Upper lobe of left lung (tissue), 6 donors: ENCODE measurements around the gene NRXN3. TPM values are rescaled to one million over a fixed set of nuclear protein-coding genes. Genes with fewer than 3 reads are reported as not detected.

Source experiments
- ATAC-seq, 2 donors: fragments of 200-7000 bp; cut with Tn5 transposase; one replicate each; pipeline ENCODE4 v1.9.1; 2022; ENCODE audit warnings: mild to moderate bottlenecking in 2 of 2, moderate library complexity in 2 of 2; ENCODE audit not compliant: low FRiP score in 2 of 2
- DNase-seq, 2 donors: peaks; one replicate each; pipeline ENCODE4 v3.0.0-alpha.2; 2019 to 2020
- H3K27ac ChIP-seq, 4 donors: fragments of 200-600 bp; sonication (generic); one replicate each; pipeline ENCODE4 v1.5.1; 2016 to 2019
- H3K27me3 ChIP-seq, 4 donors: fragments of 200-600 bp; sonication (generic); one replicate each; pipeline ENCODE4 v1.5.1; 2017 to 2019
- H3K36me3 ChIP-seq, 4 donors: fragments of 200-600 bp; sonication (generic); one replicate each; pipeline ENCODE4 v1.5.1; 2016 to 2019
- H3K4me1 ChIP-seq, 4 donors: fragments of 200-600 bp; sonication (generic); one replicate each; pipeline ENCODE4 v1.5.1; 2018 to 2019
- H3K4me3 ChIP-seq, 4 donors: fragments of 200-600 bp; sonication (generic); one replicate each; pipeline ENCODE4 v1.5.1; 2017 to 2019; ENCODE audit warnings: mild to moderate bottlenecking in 2 of 4, moderate library complexity in 1 of 4
- H3K9me3 ChIP-seq, 4 donors: fragments of 200-600 bp; sonication (generic); one replicate each; pipeline ENCODE4 v1.5.1; 2018 to 2019
- CTCF ChIP-seq, 6 experiments: fragments of 450-650 bp in 4 of 6; fragments of 200-600 bp in 2 of 6; sonication (generic) in 2 of 6; IDR thresholded peaks; one replicate each; pipeline ENCODE4 v1.5.1; 2016 to 2019; ENCODE audit warnings: antibody characterized with exemption in 6 of 6
- EP300 ChIP-seq, 4 donors: sonication (generic); formaldehyde crosslinking; IDR thresholded peaks; one replicate each; pipeline ENCODE4 v1.5.1; 2017; ENCODE audit warnings: antibody characterized with exemption in 4 of 4, control low read depth in 2 of 4
- POLR2A ChIP-seq, 4 donors: fragments of 450-650 bp; IDR thresholded peaks; one replicate each; pipeline ENCODE4 v1.5.1; 2016 to 2017; ENCODE audit warnings: antibody characterized with exemption in 4 of 4, mild to moderate bottlenecking in 2 of 4
- POLR2AphosphoS5 ChIP-seq, 2 donors: sonication (generic); formaldehyde crosslinking; IDR thresholded peaks; one replicate each; pipeline ENCODE4 v1.5.1; 2017; ENCODE audit warnings: antibody characterized with exemption in 2 of 2
- WGBS, 2 donors: methylation state at CpG; one replicate each; pipeline ENCODE4 v1.1.5; 2017 to 2018; 5-methylcytosine and 5-hydroxymethylcytosine counted together
- total RNA-seq, 6 donors: library from RNA; depleted of rRNA in 4 of 6; stranded (reverse); fragments of >200 nt in 4 of 6; gene quantifications; one replicate each; pipeline versions ENCODE4 v1.1.0 to v1.2.1, GENCODE V29; 2016 to 2021
- donor health status: DM: no; HTN: no; CAD: no; lungs with moderate emphysema.
- donor health status: DM: no; HTN: yes; CAD: no; lungs with severe emphysema.

Gene NRXN3
- total RNA-seq, 6 donors from 2014 or later: 4.4 to 14.9 (median 7.2) TPM

GRCh38 chr14:78840898-78841297, 670.7 kb downstream of the NRXN3 start:
- 42 to 45% methylated on average over 1 of the region's 1 CpG for WGBS, 2 donors
- Histone ChIP-seq H3K36me3 (no peaks in the 10 kb centered on the region), H3K27me3 (no peaks in the 10 kb centered on the region), H3K27ac (no peak overlapping the region), H3K9me3 (no peaks in the 10 kb centered on the region), H3K4me3 (no peak overlapping the region), H3K4me1 (no peaks in the 10 kb centered on the region)
- DNase-seq (no peak), ATAC-seq (no peak)
- TF ChIP-seq POLR2AphosphoS5 (IDR thresholded peaks at IDR 0.05) (no peak), EP300 (IDR thresholded peaks at IDR 0.05) (no peak), POLR2A (IDR thresholded peaks at IDR 0.05) (no peak), CTCF (IDR thresholded peaks at IDR 0.05) (no peak)

GRCh38 chr14:78847801-78848200, 677.6 kb downstream of the NRXN3 start:
- DNase-seq (no peak), ATAC-seq (no peak)
- TF ChIP-seq POLR2AphosphoS5 (IDR thresholded peaks at IDR 0.05): no peak
- no peak for TF ChIP-seq CTCF (IDR thresholded peaks at IDR 0.05)
- TF ChIP-seq EP300 (IDR thresholded peaks at IDR 0.05): no peak
- no peak for TF ChIP-seq POLR2A (IDR thresholded peaks at IDR 0.05)
- Histone ChIP-seq H3K9me3 (no peaks in the 10 kb centered on the region), H3K36me3 (no peaks in the 10 kb centered on the region), H3K27me3 (no peaks in the 10 kb centered on the region), H3K4me3 (no peak overlapping the region), H3K27ac (no peak overlapping the region), H3K4me1 (no peaks in the 10 kb centered on the region)
- WGBS, 2 donors: 82 to 86% methylated on average over 3 of the region's 3 CpGs

DNA sequence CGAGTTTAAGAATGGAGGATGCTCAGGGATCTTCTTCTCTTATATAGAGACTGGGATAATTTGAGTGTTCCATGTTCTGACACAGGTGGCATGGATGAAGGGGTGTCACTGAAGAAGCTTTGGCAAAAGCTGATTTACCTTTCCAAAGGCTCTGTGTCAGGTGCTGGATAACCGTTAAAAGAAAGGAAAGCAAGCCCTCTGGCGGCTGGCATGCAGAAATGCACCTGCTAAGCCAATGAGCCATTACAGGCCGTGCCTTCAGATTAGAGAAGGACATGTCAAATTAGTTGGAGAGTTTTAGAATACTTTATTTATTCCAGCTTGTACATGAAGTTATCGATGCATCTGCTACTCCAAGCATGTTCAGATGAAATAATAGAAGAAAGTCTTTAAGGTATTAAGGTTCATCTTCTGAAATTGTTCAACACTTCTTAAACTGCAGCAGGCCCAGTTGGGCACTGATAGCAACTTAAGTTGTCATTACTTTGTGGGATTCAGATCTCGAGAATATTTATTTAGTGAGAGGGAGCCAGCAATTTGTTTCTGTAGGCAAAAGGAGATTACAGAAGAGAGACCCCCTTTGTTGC, 678.2 kb downstream of the NRXN3 start:
- DNase-seq: no peak
- no peak for ATAC-seq
- peak in 5 of 6 experiments; percentile 61 to 77 (median 70) for TF ChIP-seq CTCF (IDR thresholded peaks at IDR 0.05)
- TF ChIP-seq EP300 (IDR thresholded peaks at IDR 0.05): no peak

GRCh38 chr14:78849952-78850351, 679.8 kb downstream of the NRXN3 start:
- DNase-seq (no peak), ATAC-seq (no peak)
- no peak overlapping the region for H3K4me3 ChIP-seq
- TF ChIP-seq CTCF (IDR thresholded peaks at IDR 0.05) (no peak), POLR2AphosphoS5 (IDR thresholded peaks at IDR 0.05) (no peak), EP300 (IDR thresholded peaks at IDR 0.05) (no peak), POLR2A (IDR thresholded peaks at IDR 0.05) (no peak)
- no peaks in the 10 kb centered on the region for H3K9me3 ChIP-seq
- no peaks in the 10 kb centered on the region for H3K27me3 ChIP-seq
- H3K36me3 ChIP-seq: no peaks in the 10 kb centered on the region
- WGBS, 2 donors: 65 to 85% methylated on average over 2 of the region's 2 CpGs
- no peak overlapping the region for H3K27ac ChIP-seq
- H3K4me1 ChIP-seq: no peaks in the 10 kb centered on the region

More for the DNA sequence above, 678.2 kb downstream of the NRXN3 start:
- no peak overlapping the region for H3K4me3 ChIP-seq
- H3K4me1 ChIP-seq: no peaks in the 10 kb centered on the region
- H3K9me3 ChIP-seq: no peaks in the 10 kb centered on the region
- H3K27ac ChIP-seq: no peak overlapping the region
- no peaks in the 10 kb centered on the region for H3K27me3 ChIP-seq
- 23 to 27% methylated on average over 6 of the region's 6 CpGs for WGBS, 2 donors
- no peaks in the 10 kb centered on the region for H3K36me3 ChIP-seq

GRCh38 chr14:78851189-78851588, 681.0 kb downstream of the NRXN3 start:
- H3K36me3 ChIP-seq: no peaks in the 10 kb centered on the region

More at GRCh38 chr14:78851189-78851588, 681.0 kb downstream of the NRXN3 start:
- ATAC-seq (no peak), DNase-seq (no peak)
- no peak for TF ChIP-seq POLR2A (IDR thresholded peaks at IDR 0.05)
- TF ChIP-seq CTCF (IDR thresholded peaks at IDR 0.05): no peak
- TF ChIP-seq POLR2AphosphoS5 (IDR thresholded peaks at IDR 0.05): no peak
- TF ChIP-seq EP300 (IDR thresholded peaks at IDR 0.05): no peak
- Histone ChIP-seq H3K27ac (no peak overlapping the region), H3K9me3 (no peaks in the 10 kb centered on the region), H3K27me3 (no peaks in the 10 kb centered on the region), H3K4me3 (no peak overlapping the region), H3K4me1 (no peaks in the 10 kb centered on the region)
- 64 to 69% methylated on average over 3 of the region's 3 CpGs for WGBS, 2 donors
